CD4-positive, alpha-beta T cell (primary cell): ENCODE data around the gene TNFRSF18. TPM values are rescaled to one million over a fixed set of nuclear protein-coding genes. Genes with fewer than 3 reads are reported as not detected.

ENCODE experiments used
- ATAC-seq: fragments of 200-7000 bp; cut with Tn5 transposase; one replicate; pipeline ENCODE4 v1.10.0; 2022; ENCODE audit warnings: mild to moderate bottlenecking; ENCODE audit not compliant: poor library complexity
- CTCF ChIA-PET: fragments of 350-600 bp; sonication (Branson Sonifier 250); formaldehyde crosslinking; loops from one replicate; lab custom pipeline; 2021; ENCODE audit warnings: antibody characterized with exemption, inconsistent platforms; lab: Charles Lee
- POLR2A ChIA-PET: fragments of 350-600 bp; sonication (Branson Sonifier 250); formaldehyde crosslinking; loops from one replicate; lab custom pipeline; 2021; ENCODE audit warnings: antibody characterized with exemption, inconsistent platforms; lab: Charles Lee
- DNase-seq, 14 experiments: peaks; one replicate each; pipeline ENCODE4 v3.0.0-alpha.2; 2013 to 2020; ENCODE audit warnings: mixed read lengths in 2 of 14
- H3K27ac ChIP-seq, 2 donors: one replicate each; pipeline versions ENCODE4 v1.5.1 to v1.7.0; 2013; ENCODE audit warnings: low read length in 2 of 2, low read depth in 1 of 2, mild to moderate bottlenecking in 1 of 2
- H3K27me3 ChIP-seq, 2 experiments: 1 replicate in 1 of 2; 2 replicates in 1 of 2; pipeline versions ENCODE4 v1.6.1 to v1.7.0; 2013; ENCODE audit warnings: low read length in 2 of 2, control low read depth in 1 of 2, mild to moderate bottlenecking in 1 of 2, moderate library complexity in 1 of 2; ENCODE audit not compliant: insufficient read depth in 2 of 2, control insufficient read depth in 1 of 2
- H3K36me3 ChIP-seq: one replicate; pipeline ENCODE4 v1.6.1; 2013; ENCODE audit warnings: low read length, control low read depth; ENCODE audit not compliant: insufficient read depth
- H3K4me1 ChIP-seq: one replicate; pipeline ENCODE4 v1.6.1; 2013; ENCODE audit warnings: low read length, control low read depth; ENCODE audit not compliant: insufficient read depth
- H3K4me3 ChIP-seq: one replicate; pipeline ENCODE4 v1.5.1; 2013; ENCODE audit warnings: mild to moderate bottlenecking, low read length, moderate library complexity
- H3K9me3 ChIP-seq, 2 experiments: 1 replicate in 1 of 2; 2 replicates in 1 of 2; pipeline versions ENCODE4 v1.6.1 to v1.7.0; 2013; ENCODE audit warnings: low read length in 2 of 2, mild to moderate bottlenecking in 2 of 2, control low read depth in 1 of 2, moderate library complexity in 1 of 2; ENCODE audit not compliant: control insufficient read depth in 1 of 2, insufficient read depth in 1 of 2
- H3K27ac Mint-ChIP-seq: one replicate; pipeline ENCODE4 v1.8.0; 2020; ENCODE audit warnings: mixed read lengths
- H3K27me3 Mint-ChIP-seq: one replicate; pipeline ENCODE4 v1.8.0; 2021; ENCODE audit warnings: mixed read lengths
- H3K36me3 Mint-ChIP-seq: one replicate; pipeline ENCODE4 v1.8.0; 2021; ENCODE audit warnings: low read depth, mixed read lengths
- H3K4me1 Mint-ChIP-seq: one replicate; pipeline ENCODE4 v1.8.0; 2021; ENCODE audit warnings: low read depth, mixed read lengths
- H3K4me3 Mint-ChIP-seq: one replicate; pipeline ENCODE4 v1.8.0; 2020; ENCODE audit warnings: mild to moderate bottlenecking, mixed read lengths
- H3K9me3 Mint-ChIP-seq: one replicate; pipeline ENCODE4 v1.8.0; 2020; ENCODE audit warnings: mixed read lengths
- intact Hi-C, 2 experiments: fragments of 100-400 bp; cut with DNase I in 1 of 2; cut with micrococcal nuclease in 1 of 2; formaldehyde crosslinking; loops; one replicate each; pipeline versions ENCODE4 v1.15.1 to v1.9.0; 2023 to 2025; cut with DNase I, micrococcal nuclease
- total RNA-seq, 174 experiments: library from RNA in 2 of 174; stranded (reverse) in 2 of 174; gene quantifications; one replicate each; pipeline ENCODE4 v1.2.3 and lab custom pipeline; 2021 to 2026
- TF ChIP-seq, protein P1 (sequence below): fragments of 200-600 bp; IDR thresholded peaks from one replicate; pipeline ENCODE4 v1.8.0; 2022; ENCODE audit warnings: antibody characterized with exemption, mild to moderate bottlenecking

The TNFRSF18 gene
- total RNA-seq, 2 experiments from 2014 or later: 14.8 to 17.8 TPM

- Histone ChIP-seq H3K27ac (no peak overlapping the region), H3K9me3 (no peaks in the 10 kb centered on the region), H3K4me3 (no peak overlapping the region), H3K36me3 (peaks cover 87% of the 10 kb centered on the region), H3K4me1 (peaks cover 43% of the 10 kb centered on the region), H3K27me3 (no peaks in the 10 kb centered on the region)
- no peak for ATAC-seq
- Mint-ChIP-seq H3K4me1 (peaks cover 13% of the 10 kb centered on the region), H3K27me3 (no peaks in the 10 kb centered on the region), H3K36me3 (peaks cover 77% of the 10 kb centered on the region), H3K4me3 (peak overlapping the region; percentile 25), H3K9me3 (no peaks in the 10 kb centered on the region), H3K27ac (no peak overlapping the region)
- DNase-seq: no peak
- POLR2A ChIA-PET: no interaction called here
- CTCF ChIA-PET: no interaction called here
- TF ChIP-seq, protein P1, sequence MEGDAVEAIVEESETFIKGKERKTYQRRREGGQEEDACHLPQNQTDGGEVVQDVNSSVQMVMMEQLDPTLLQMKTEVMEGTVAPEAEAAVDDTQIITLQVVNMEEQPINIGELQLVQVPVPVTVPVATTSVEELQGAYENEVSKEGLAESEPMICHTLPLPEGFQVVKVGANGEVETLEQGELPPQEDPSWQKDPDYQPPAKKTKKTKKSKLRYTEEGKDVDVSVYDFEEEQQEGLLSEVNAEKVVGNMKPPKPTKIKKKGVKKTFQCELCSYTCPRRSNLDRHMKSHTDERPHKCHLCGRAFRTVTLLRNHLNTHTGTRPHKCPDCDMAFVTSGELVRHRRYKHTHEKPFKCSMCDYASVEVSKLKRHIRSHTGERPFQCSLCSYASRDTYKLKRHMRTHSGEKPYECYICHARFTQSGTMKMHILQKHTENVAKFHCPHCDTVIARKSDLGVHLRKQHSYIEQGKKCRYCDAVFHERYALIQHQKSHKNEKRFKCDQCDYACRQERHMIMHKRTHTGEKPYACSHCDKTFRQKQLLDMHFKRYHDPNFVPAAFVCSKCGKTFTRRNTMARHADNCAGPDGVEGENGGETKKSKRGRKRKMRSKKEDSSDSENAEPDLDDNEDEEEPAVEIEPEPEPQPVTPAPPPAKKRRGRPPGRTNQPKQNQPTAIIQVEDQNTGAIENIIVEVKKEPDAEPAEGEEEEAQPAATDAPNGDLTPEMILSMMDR: no peak
- intact Hi-C loops: no loop called here
Observed at GRCh38 chr1:1223891-1224290, 17.5 kb upstream of the TNFRSF18 start.

DNA sequence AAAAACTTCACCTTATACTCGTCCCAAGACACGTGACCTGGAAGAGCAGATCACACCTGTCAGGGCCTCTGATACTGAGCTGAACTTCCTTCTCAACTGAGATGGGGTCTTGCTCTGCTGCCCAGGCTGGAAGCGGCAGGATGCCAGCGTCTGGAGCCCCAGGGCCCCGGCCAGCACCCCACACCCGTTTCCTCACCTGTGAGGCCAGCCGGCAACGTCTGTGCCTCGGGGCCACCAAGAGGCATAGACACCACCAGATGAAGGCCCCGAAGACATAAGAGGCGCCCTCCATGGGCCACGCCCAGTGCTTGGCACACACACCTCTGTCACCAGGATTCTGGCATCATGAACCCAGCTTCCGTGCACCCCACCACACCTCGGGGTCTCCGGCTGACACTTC is 16.9 kb upstream of the TNFRSF18 start:
- intact Hi-C loops: no loop called here

DNA sequence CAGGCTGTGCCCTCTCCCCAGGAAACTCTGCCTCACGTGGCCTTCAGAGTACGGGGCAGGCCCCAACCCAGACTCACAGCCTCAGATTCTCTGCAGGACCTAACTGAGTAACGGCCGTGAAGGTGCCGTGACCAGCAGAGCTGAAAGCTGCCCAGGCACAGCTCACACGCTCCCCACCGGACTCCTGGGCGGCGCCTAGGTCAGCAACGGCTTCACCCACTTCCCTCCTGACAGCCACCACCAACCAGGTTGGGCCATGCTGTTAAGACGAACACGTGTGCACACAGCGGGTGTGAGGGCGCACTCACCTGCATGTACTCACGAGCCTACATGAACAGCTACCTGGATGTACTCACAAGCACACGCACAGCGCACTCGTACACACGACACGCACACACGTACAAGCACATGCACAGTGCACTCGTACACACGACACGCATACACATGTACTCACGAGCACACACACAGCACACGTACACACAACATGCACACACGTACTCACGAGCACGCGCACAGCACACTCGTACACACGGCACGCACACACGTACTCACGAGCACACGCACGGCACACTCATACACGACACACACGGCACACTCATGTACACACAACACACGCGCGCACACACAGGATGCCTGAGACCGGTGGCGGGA is 16.3 kb upstream of the TNFRSF18 start:
- Mint-ChIP-seq H3K36me3 (peaks cover 78% of the 10 kb centered on the region), H3K9me3 (no peaks in the 10 kb centered on the region), H3K27me3 (no peaks in the 10 kb centered on the region), H3K4me1 (peaks cover 13% of the 10 kb centered on the region), H3K27ac (no peak overlapping the region), H3K4me3 (no peak overlapping the region)
- Histone ChIP-seq H3K27me3 (no peaks in the 10 kb centered on the region), H3K36me3 (peaks cover 86% of the 10 kb centered on the region), H3K9me3 (no peaks in the 10 kb centered on the region), H3K4me1 (peaks cover 43% of the 10 kb centered on the region), H3K4me3 (no peak overlapping the region), H3K27ac (no peak overlapping the region)
- TF ChIP-seq, protein P1: no peak
- no peak for ATAC-seq
- ChIA-PET POLR2A (no interaction called here), CTCF (no interaction called here)
- intact Hi-C loops: no loop called here
- DNase-seq: no peak

More for the DNA sequence above, 16.9 kb upstream of the TNFRSF18 start:
- ChIA-PET POLR2A (no interaction called here), CTCF (no interaction called here)
- Mint-ChIP-seq H3K27ac (no peak overlapping the region), H3K27me3 (no peaks in the 10 kb centered on the region), H3K4me1 (peaks cover 13% of the 10 kb centered on the region), H3K4me3 (peak overlapping the region; percentile 54), H3K9me3 (no peaks in the 10 kb centered on the region), H3K36me3 (peaks cover 74% of the 10 kb centered on the region)
- no peak for ATAC-seq
- no peak for DNase-seq
- peaks cover 43% of the 10 kb centered on the region for H3K4me1 ChIP-seq
- no peak overlapping the region for H3K4me3 ChIP-seq
- no peaks in the 10 kb centered on the region for H3K9me3 ChIP-seq
- no peak overlapping the region for H3K27ac ChIP-seq
- TF ChIP-seq, protein P1: no peak
- H3K27me3 ChIP-seq: no peaks in the 10 kb centered on the region
- H3K36me3 ChIP-seq: peaks cover 86% of the 10 kb centered on the region
